Chondrocyte (in vitro differentiated cells): ENCODE data around the gene MAP7D1. TPM values are rescaled to one million over a fixed set of nuclear protein-coding genes. Genes with fewer than 3 reads are reported as not detected.

Source experiments
- DNase-seq: peaks from one replicate; pipeline ENCODE4 v3.0.0; 2021; ENCODE audit warnings: mixed read lengths, low spot score
- H3K27ac Mint-ChIP-seq: one replicate; pipeline ENCODE4 v1.8.0; 2021; ENCODE audit warnings: mild to moderate bottlenecking, moderate library complexity, mixed read lengths; ENCODE audit not compliant: unreplicated experiment
- H3K27me3 Mint-ChIP-seq: 2 replicates; pipeline ENCODE4 v1.8.0; 2021; ENCODE audit warnings: low read depth, mixed read lengths
- H3K36me3 Mint-ChIP-seq: 2 replicates; pipeline ENCODE4 v1.8.0; 2021; ENCODE audit warnings: low read depth, mixed read lengths
- H3K4me1 Mint-ChIP-seq: 2 replicates; pipeline ENCODE4 v1.8.0; 2021; ENCODE audit warnings: low read depth, mild to moderate bottlenecking, mixed read lengths
- H3K4me3 Mint-ChIP-seq: one replicate; pipeline ENCODE4 v1.8.0; 2021; ENCODE audit warnings: mild to moderate bottlenecking, moderate library complexity, mixed read lengths; ENCODE audit not compliant: unreplicated experiment
- H3K9me3 Mint-ChIP-seq: 2 replicates; pipeline ENCODE4 v1.8.0; 2021; ENCODE audit warnings: low read depth, mixed read lengths
- total RNA-seq: library from RNA; stranded (reverse); gene quantifications from 3 replicates; pipeline ENCODE4 v1.2.1, GENCODE V29; 2021
- TF ChIP-seq, protein P1 (sequence below): fragments of 200-600 bp; sonication (generic); IDR thresholded peaks from 2 replicates; pipeline ENCODE4 v1.5.0; 2021; ENCODE audit warnings: antibody characterized with exemption, mild to moderate bottlenecking, moderate library complexity

The MAP7D1 gene
- total RNA-seq, 1 donor from 2014 or later: 177 TPM

DNA sequence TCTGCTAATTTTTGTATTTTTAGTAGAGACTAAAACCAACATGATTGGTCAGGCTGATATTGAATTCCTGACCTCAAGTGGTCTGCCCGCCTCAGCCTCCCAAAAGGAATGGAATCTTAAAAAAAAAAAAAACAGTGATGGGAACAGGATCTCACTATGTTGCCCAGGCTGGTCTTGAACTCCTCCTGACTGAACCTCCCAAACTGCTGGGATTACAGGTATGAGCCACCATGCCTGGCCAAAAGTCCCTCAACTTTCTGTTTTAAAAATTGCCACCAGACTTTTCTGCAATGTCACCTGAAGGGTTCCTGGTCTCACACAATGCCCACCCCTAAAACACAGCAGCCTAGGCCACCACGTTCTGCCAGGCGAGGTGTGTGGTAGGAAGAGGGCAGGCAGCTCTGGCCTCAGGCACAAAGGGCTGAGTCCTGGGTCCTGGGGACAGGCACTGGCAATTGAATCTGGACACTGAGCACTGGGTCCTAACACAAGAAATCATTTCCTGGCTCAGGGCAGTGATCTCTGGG is 47.1 kb downstream of the MAP7D1 start:
- DNase-seq: no peak
- Mint-ChIP-seq H3K4me3 (no peak overlapping the region), H3K27ac (peak overlapping the region; percentile 94), H3K27me3 (no peaks in the 10 kb centered on the region), H3K36me3 (no peaks in the 10 kb centered on the region), H3K9me3 (no peaks in the 10 kb centered on the region), H3K4me1 (peaks cover 37% of the 10 kb centered on the region)
- TF ChIP-seq, protein P1, sequence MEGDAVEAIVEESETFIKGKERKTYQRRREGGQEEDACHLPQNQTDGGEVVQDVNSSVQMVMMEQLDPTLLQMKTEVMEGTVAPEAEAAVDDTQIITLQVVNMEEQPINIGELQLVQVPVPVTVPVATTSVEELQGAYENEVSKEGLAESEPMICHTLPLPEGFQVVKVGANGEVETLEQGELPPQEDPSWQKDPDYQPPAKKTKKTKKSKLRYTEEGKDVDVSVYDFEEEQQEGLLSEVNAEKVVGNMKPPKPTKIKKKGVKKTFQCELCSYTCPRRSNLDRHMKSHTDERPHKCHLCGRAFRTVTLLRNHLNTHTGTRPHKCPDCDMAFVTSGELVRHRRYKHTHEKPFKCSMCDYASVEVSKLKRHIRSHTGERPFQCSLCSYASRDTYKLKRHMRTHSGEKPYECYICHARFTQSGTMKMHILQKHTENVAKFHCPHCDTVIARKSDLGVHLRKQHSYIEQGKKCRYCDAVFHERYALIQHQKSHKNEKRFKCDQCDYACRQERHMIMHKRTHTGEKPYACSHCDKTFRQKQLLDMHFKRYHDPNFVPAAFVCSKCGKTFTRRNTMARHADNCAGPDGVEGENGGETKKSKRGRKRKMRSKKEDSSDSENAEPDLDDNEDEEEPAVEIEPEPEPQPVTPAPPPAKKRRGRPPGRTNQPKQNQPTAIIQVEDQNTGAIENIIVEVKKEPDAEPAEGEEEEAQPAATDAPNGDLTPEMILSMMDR: no peak

DNA sequence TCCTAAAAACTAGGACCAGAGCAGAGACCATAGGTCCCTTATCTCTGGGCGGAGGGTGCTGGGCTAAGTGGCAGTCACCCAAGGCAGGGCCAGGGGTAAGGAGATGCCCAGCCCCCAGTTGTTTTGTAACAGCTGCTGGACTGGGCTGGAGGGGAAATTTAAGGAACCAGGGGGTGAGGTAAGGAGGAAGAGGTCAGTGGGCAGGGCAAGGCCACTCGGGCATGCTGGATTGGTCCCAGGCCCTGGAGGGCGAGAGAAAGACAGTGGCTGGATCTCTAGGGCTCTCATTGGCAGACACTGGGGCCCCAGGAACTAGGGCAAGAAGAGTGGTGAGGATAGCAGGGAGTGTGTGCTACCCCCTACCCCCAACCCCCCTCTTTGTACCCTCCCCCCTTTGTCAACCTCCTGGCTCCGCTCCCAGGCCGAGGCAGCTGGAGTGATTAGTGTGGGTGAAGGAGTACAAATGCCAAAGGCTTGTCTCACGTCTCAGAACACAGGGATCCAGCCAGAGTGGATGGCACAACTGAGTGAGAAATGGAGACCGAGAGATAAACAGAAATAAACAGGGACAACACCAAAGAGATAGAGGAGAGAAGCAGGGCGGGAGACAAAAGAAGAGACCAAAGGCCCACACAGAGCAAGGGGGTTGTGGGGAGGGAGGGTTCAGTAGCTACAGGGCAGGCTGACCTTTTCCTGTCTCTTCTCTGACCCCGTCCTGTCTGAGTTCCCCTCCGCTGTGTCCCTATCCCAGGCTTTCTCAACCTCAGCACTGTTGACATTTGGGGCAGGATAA is 47.8 kb downstream of the MAP7D1 start:
- H3K4me3 Mint-ChIP-seq: peak overlapping the region; percentile 6
- H3K27me3 Mint-ChIP-seq: no peaks in the 10 kb centered on the region
- no peak for DNase-seq
- H3K36me3 Mint-ChIP-seq: no peaks in the 10 kb centered on the region
- TF ChIP-seq, protein P1: no peak
- H3K9me3 Mint-ChIP-seq: no peaks in the 10 kb centered on the region
- peak overlapping the region; percentile 94 for H3K27ac Mint-ChIP-seq
- peaks cover 37% of the 10 kb centered on the region for H3K4me1 Mint-ChIP-seq

DNA sequence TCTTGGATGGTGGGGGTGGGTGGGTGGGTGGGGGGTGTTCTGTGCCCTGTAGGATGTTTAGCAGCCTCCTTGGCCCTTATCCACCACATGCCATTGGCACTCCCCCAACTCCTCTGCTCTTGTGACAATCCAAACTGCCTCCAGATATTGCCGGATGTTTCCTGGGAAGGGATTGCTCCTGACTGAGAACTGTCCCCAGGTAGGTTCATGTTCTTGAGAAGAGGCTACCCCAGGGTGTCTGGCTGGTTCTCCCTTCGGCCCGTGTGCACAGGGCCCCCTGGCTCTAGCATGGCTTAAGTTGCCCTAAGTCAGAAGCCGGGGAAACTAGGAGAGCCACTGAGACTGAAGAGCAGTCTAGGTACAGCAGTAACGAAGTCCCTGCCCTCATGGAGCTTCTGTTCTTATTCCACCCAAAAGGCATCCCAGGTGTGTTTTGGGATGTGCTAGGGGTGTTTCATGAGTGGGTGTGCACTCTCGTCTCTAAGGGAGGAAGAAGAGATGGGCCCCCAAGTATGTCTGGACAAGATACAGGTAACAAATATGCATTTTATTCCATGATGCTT is 48.5 kb downstream of the MAP7D1 start:
- Mint-ChIP-seq H3K36me3 (no peaks in the 10 kb centered on the region), H3K4me3 (no peak overlapping the region), H3K9me3 (no peaks in the 10 kb centered on the region), H3K4me1 (peaks cover 37% of the 10 kb centered on the region), H3K27me3 (no peaks in the 10 kb centered on the region), H3K27ac (peak overlapping the region; percentile 57)
- TF ChIP-seq, protein P1: no peak
- DNase-seq: no peak

DNA sequence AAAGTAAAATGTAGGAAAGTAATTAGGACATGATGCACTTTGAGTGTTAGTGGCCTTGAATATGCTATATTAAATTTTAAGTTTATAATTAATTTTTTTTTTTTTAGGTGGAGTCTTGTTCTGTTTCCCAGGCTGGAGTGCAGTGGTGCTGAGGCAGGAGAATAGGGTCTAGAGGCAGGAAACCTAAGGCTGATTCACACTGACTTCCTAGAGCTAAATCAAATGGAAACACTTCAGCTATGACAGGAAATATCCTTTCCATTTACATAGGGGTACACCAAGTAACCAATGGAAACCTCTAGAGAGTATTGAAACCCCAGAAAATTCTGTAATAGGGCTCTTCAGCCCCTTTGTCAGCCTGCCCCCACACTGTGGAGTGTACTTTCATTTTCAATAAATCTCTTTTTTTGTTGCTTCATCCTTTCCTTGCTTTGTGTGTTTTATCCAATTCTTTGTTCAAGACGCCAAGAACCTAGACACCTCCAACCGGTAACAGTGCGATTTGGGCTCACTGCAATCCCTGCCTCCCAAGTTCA is 50.4 kb downstream of the MAP7D1 start:
- Mint-ChIP-seq H3K9me3 (no peaks in the 10 kb centered on the region), H3K4me1 (peaks cover 33% of the 10 kb centered on the region), H3K27me3 (no peaks in the 10 kb centered on the region), H3K36me3 (no peaks in the 10 kb centered on the region), H3K4me3 (no peak overlapping the region), H3K27ac (peak overlapping the region; percentile 6)
- no peak for DNase-seq
- TF ChIP-seq, protein P1: no peak

DNA sequence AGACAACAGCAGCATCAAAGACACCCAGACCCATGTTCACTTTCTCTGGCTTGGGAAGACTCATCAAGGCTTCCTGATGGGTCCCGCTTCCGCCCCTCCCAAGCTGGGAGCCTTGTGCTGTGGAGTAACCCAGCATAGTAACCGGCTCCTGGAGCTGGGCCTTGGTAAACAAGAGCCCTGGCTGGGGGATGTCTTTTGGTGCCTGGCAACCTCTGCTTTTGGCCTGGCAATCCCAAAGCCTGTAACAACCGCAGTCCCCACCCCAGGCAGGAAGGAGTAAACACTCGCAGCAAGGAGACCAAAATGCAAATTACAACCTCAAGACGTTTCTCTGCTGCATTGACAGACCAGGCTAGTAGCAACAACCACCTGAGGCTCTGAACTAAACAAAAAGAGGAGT is 51.4 kb downstream of the MAP7D1 start:
- Mint-ChIP-seq H3K9me3 (no peaks in the 10 kb centered on the region), H3K27me3 (no peaks in the 10 kb centered on the region), H3K4me1 (peaks cover 33% of the 10 kb centered on the region), H3K27ac (peak overlapping the region; percentile 75), H3K4me3 (no peak overlapping the region), H3K36me3 (no peaks in the 10 kb centered on the region)
- no peak for DNase-seq
- TF ChIP-seq, protein P1: no peak
